ENCODE data around the gene CAMK4. TPM values are rescaled to one million over a fixed set of nuclear protein-coding genes. Genes with fewer than 3 reads are reported as not detected.

CAMK4 gene
- total and polyA plus RNA-seq, 9 donors: 0.36 to 5.0 (median 1.4) TPM

DNA sequence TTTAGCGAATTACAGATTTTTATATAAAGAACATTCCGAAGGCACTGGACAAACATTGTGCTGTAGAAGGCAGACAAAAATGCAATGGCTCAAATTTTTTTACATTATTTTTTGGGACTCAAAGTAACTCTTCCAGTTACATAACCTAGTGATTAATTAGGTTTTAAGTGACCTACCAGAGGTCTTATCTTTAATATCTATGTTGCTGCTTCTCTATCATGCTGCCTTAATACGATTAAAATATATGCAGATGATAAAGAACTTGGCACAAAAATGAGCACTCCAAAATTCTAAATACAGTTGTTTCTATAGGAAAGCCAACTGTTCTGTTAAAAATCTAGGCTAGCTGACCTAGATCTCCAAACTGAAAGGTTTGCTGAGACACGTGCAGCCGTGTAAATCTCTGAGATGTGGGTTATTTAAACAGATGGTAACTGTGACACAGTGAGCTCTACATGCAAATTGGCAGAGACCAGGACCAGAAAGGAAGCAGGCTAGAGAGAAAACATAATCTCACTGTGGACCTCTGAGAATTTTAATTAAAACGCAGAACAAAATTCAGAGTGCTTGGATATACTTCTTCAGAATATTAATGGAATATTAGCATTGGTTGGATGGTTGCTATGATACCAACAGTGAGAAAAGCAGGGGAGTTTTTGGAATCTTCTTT, 56.2 kb downstream of the CAMK4 start:
- no peak for DNase-seq
- H3K4me3 ChIP-seq: no peak overlapping the region
- 31 to 39% (median 38%) methylated on average over 6 of the region's 6 CpGs for WGBS, 3 donors

GRCh38 chr5:111282798-111283197, 58.6 kb downstream of the CAMK4 start:
- Histone ChIP-seq H3K27me3 (no peaks in the 10 kb centered on the region), H3K4me3 (no peak overlapping the region), H3K9me3 (no peaks in the 10 kb centered on the region), H3K27ac (no peak overlapping the region), H3K36me3 (no peaks in the 10 kb centered on the region), H3K4me1 (ENCODE audit: insufficient read depth) (no peaks in the 10 kb centered on the region)
- WGBS, 3 donors: 89 to 93% (median 92%) methylated on average over 3 of the region's 3 CpGs
- TF ChIP-seq POLR2A (IDR thresholded peaks at IDR 0.05): no peak
- no peak for TF ChIP-seq EP300 (IDR thresholded peaks at IDR 0.05)
- TF ChIP-seq, protein P1, sequence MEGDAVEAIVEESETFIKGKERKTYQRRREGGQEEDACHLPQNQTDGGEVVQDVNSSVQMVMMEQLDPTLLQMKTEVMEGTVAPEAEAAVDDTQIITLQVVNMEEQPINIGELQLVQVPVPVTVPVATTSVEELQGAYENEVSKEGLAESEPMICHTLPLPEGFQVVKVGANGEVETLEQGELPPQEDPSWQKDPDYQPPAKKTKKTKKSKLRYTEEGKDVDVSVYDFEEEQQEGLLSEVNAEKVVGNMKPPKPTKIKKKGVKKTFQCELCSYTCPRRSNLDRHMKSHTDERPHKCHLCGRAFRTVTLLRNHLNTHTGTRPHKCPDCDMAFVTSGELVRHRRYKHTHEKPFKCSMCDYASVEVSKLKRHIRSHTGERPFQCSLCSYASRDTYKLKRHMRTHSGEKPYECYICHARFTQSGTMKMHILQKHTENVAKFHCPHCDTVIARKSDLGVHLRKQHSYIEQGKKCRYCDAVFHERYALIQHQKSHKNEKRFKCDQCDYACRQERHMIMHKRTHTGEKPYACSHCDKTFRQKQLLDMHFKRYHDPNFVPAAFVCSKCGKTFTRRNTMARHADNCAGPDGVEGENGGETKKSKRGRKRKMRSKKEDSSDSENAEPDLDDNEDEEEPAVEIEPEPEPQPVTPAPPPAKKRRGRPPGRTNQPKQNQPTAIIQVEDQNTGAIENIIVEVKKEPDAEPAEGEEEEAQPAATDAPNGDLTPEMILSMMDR (IDR thresholded peaks at IDR 0.05): no peak
- DNase-seq: no peak
- intact Hi-C loops (cut with DNase I): no loop called here

More for the DNA sequence above, 56.2 kb downstream of the CAMK4 start:
- no peaks in the 10 kb centered on the region for H3K27me3 ChIP-seq
- no peak overlapping the region for H3K27ac ChIP-seq
- no peaks in the 10 kb centered on the region for H3K4me1 ChIP-seq (ENCODE audit: insufficient read depth)
- H3K9me3 ChIP-seq: no peaks in the 10 kb centered on the region
- H3K36me3 ChIP-seq: no peaks in the 10 kb centered on the region
- intact Hi-C loops (cut with DNase I): no loop called here
- no peak for TF ChIP-seq POLR2A (IDR thresholded peaks at IDR 0.05)
- no peak for TF ChIP-seq EP300 (IDR thresholded peaks at IDR 0.05)
- TF ChIP-seq, protein P1 (IDR thresholded peaks at IDR 0.05): no peak

DNA sequence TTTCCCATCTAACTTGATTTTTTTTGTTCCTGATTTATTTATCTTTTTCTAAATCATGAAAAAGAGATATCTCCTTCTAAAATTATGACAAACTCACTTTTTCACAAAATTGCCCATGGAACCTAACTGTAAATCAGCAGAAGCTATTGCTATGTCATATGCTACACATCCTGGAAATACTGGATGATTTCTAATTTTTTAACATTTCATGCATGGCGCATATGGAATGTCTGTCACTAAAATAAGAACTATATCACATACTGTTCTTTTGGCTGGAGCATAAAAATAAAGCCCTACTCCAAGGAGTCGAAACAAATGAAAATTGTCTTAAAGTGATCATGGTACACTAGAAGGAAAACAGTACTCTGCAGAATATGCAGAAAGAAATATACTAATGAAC, 60.6 kb downstream of the CAMK4 start:
- Histone ChIP-seq H3K27me3 (no peaks in the 10 kb centered on the region), H3K36me3 (no peaks in the 10 kb centered on the region), H3K9me3 (no peaks in the 10 kb centered on the region), H3K4me3 (no peak overlapping the region), H3K4me1 (ENCODE audit: insufficient read depth) (no peaks in the 10 kb centered on the region), H3K27ac (no peak overlapping the region)
- no peak for TF ChIP-seq EP300 (IDR thresholded peaks at IDR 0.05)
- TF ChIP-seq POLR2A (IDR thresholded peaks at IDR 0.05): no peak
- TF ChIP-seq, protein P1 (IDR thresholded peaks at IDR 0.05): no peak
- intact Hi-C loops (cut with DNase I): no loop called here
- DNase-seq: no peak
- WGBS, 3 donors: 47 to 70% (median 68%) methylated on average over 2 of the region's 2 CpGs

- TF ChIP-seq, protein P1 (IDR thresholded peaks at IDR 0.05): no peak
- TF ChIP-seq EP300 (IDR thresholded peaks at IDR 0.05): no peak
- no peak for TF ChIP-seq POLR2A (IDR thresholded peaks at IDR 0.05)
- Histone ChIP-seq H3K9me3 (no peaks in the 10 kb centered on the region), H3K4me1 (ENCODE audit: insufficient read depth) (no peaks in the 10 kb centered on the region)
These were observed 70.4 kb downstream of the CAMK4 start for GRCh38 chr5:111294551-111294950.

More at GRCh38 chr5:111294551-111294950, 70.4 kb downstream of the CAMK4 start:
- intact Hi-C loops (cut with DNase I): no loop called here
- DNase-seq: no peak
- Histone ChIP-seq H3K4me3 (no peak overlapping the region), H3K27me3 (no peaks in the 10 kb centered on the region), H3K27ac (no peak overlapping the region), H3K36me3 (no peaks in the 10 kb centered on the region)
